ENCODE measurements around the gene PIK3IP1.
"Not testable (repeated sequence)": the region's sequence is repeated elsewhere in the genome, so short reads cannot be mapped to it uniquely, and the experiment has no call there.

PIK3IP1 gene

GRCh38 chr22:31292236-31292989, at the start of gene PIK3IP1:
TSS of gene PIK3IP1 (minus strand) at chr22:31292488. CDS start at chr22:31292344, 144 bp downstream.
- peak; percentile 92 for DNase-seq (ENCODE audit: low spot score)

GRCh38 chr22:31341386-31342088, 49.2 kb upstream of the PIK3IP1 start:
- no peak for DNase-seq (ENCODE audit: low spot score)

GRCh38 chr22:31340765-31341247, 48.5 kb upstream of the PIK3IP1 start:
- DNase-seq (ENCODE audit: low spot score) = no peak

- no peak for DNase-seq (ENCODE audit: low spot score)
Observed at GRCh38 chr22:31340360-31340759, 48.1 kb upstream of the PIK3IP1 start.

- DNase-seq (ENCODE audit: low spot score) = no peak
Observed at GRCh38 chr22:31339148-31339832, 47.0 kb upstream of the PIK3IP1 start.

- no peak for DNase-seq (ENCODE audit: low spot score)
Observed at GRCh38 chr22:31337178-31337577, 44.9 kb upstream of the PIK3IP1 start.

- no peak for DNase-seq (ENCODE audit: low spot score)
Observed at GRCh38 chr22:31334329-31334728, 42.0 kb upstream of the PIK3IP1 start.

GRCh38 chr22:31333641-31334040, 41.4 kb upstream of the PIK3IP1 start:
- no peak for DNase-seq (ENCODE audit: low spot score)

GRCh38 chr22:31332886-31333285, 40.6 kb upstream of the PIK3IP1 start:
- DNase-seq (ENCODE audit: low spot score) = no peak

- no peak for DNase-seq (ENCODE audit: low spot score)
Observed at GRCh38 chr22:31332010-31332409, 39.7 kb upstream of the PIK3IP1 start.

GRCh38 chr22:31329453-31330215, 37.3 kb upstream of the PIK3IP1 start:
- no peak for DNase-seq (ENCODE audit: low spot score)

- DNase-seq (ENCODE audit: low spot score) = no peak
Observed at GRCh38 chr22:31329029-31329428, 36.7 kb upstream of the PIK3IP1 start.

GRCh38 chr22:31328544-31328960, 36.3 kb upstream of the PIK3IP1 start:
- DNase-seq (ENCODE audit: low spot score) = no peak

- no peak for DNase-seq (ENCODE audit: low spot score)
Observed at GRCh38 chr22:31327806-31328543, 35.7 kb upstream of the PIK3IP1 start.

- no peak for DNase-seq (ENCODE audit: low spot score)
Observed at GRCh38 chr22:31326877-31327276, 34.6 kb upstream of the PIK3IP1 start.

GRCh38 chr22:31323578-31324550, 31.6 kb upstream of the PIK3IP1 start:
- no peak for DNase-seq (ENCODE audit: low spot score)

- DNase-seq (ENCODE audit: low spot score) = no peak
Observed at GRCh38 chr22:31321421-31321820, 29.1 kb upstream of the PIK3IP1 start.

GRCh38 chr22:31314220-31314619, 21.9 kb upstream of the PIK3IP1 start:
- DNase-seq (ENCODE audit: low spot score) = not testable (repeated sequence)

- DNase-seq (ENCODE audit: low spot score) = peak; percentile 69
Observed at GRCh38 chr22:31313366-31314147, 21.3 kb upstream of the PIK3IP1 start.

All from CD4-positive, alpha-beta T cell treated with Interleukin-6 at 100 ng/mL for 8 hours (primary cell).